Liver (tissue), 3 donors: ENCODE measurements around the gene CDH13.

Experiments
- ATF3 ChIP-seq: IDR thresholded peaks from 2 replicates; pipeline ENCODE4 v1.6.1; 2016; ENCODE audit warnings: antibody characterized with exemption
- CTCF ChIP-seq: fragments of 150-350 bp; IDR thresholded peaks from 2 replicates; pipeline ENCODE4 v1.5.1; 2017; ENCODE audit warnings: improper control_type of control experiment, low read depth, low read length; ENCODE audit not compliant: missing input control
- EGR1 ChIP-seq, 2 donors: IDR thresholded peaks; 2 replicates each; pipeline ENCODE4 v1.6.1; 2016 to 2018; ENCODE audit warnings: antibody characterized with exemption in 2 of 2, low read depth in 2 of 2
- FOXA1 ChIP-seq: IDR thresholded peaks from 2 replicates; pipeline ENCODE4 v1.6.1; 2016; ENCODE audit warnings: antibody characterized with exemption
- GABPA ChIP-seq, 2 donors: IDR thresholded peaks in 1 of 2; conservative IDR thresholded peaks in 1 of 2; 2 replicates each; pipeline ENCODE4 v1.6.1; 2016; ENCODE audit warnings: antibody characterized with exemption in 2 of 2, mild to moderate bottlenecking in 1 of 2, moderate library complexity in 1 of 2
- HNF4G ChIP-seq: IDR thresholded peaks from 2 replicates; pipeline ENCODE4 v1.6.1; 2016; ENCODE audit warnings: antibody characterized with exemption
- JUND ChIP-seq, 2 donors: IDR thresholded peaks; 2 replicates each; pipeline ENCODE4 v1.6.1; 2016; ENCODE audit warnings: antibody characterized with exemption in 2 of 2
- MAX ChIP-seq: IDR thresholded peaks from 2 replicates; pipeline ENCODE4 v1.6.1; 2016; ENCODE audit warnings: antibody characterized with exemption
- RAD21 ChIP-seq, 2 donors: IDR thresholded peaks; 2 replicates each; pipeline ENCODE4 v1.6.1; 2016; ENCODE audit warnings: antibody characterized with exemption in 2 of 2, mild to moderate bottlenecking in 2 of 2
- REST ChIP-seq: IDR thresholded peaks from 2 replicates; pipeline ENCODE4 v1.6.1; 2016; ENCODE audit warnings: antibody characterized with exemption, mild to moderate bottlenecking
- SP1 ChIP-seq: IDR thresholded peaks from 2 replicates; pipeline ENCODE4 v1.6.1; 2018; ENCODE audit warnings: antibody characterized with exemption, mild to moderate bottlenecking
- TAF1 ChIP-seq: conservative IDR thresholded peaks from 2 replicates; pipeline ENCODE4 v1.6.1; 2016; ENCODE audit warnings: antibody characterized with exemption, mild to moderate bottlenecking
- YY1 ChIP-seq: IDR thresholded peaks from 2 replicates; pipeline ENCODE4 v1.6.1; 2016; ENCODE audit warnings: antibody characterized with exemption, mild to moderate bottlenecking
- ZBTB33 ChIP-seq: IDR thresholded peaks from 2 replicates; pipeline ENCODE4 v1.6.1; 2016; ENCODE audit warnings: antibody characterized with exemption
- donor health status: healthy.
- donor health status: healthy.

GRCh38 chr16:83147244-83147643, 520.5 kb downstream of the CDH13 start:
- TF ChIP-seq REST (no peak), CTCF (no peak), TAF1 (no peak), JUND (IDR thresholded peaks at IDR 0.05) (no peak), ZBTB33 (no peak), SP1 (no peak), EGR1 (IDR thresholded peaks at IDR 0.05; ENCODE audit: low read depth in 2 of 2) (no peak), RAD21 (IDR thresholded peaks at IDR 0.05) (no peak), FOXA1 (no peak), GABPA (IDR thresholded peaks at IDR 0.05 in 1 of 2, conservative IDR thresholded peaks at IDR 0.05 in 1 of 2) (no peak), MAX (no peak), HNF4G (no peak), YY1 (no peak), ATF3 (no peak)
